Left kidney (tissue), 8 donors: ENCODE measurements around the gene A1BG. TPM values are rescaled to one million over a fixed set of nuclear protein-coding genes. Genes with fewer than 3 reads are reported as not detected.

Experiments
- DNase-seq: peaks from one replicate; pipeline ENCODE4 v3.0.0-alpha.2; 2013
- long read RNA-seq, 8 donors: transcript quantifications; one replicate each; lab custom pipeline, GENCODE V29; 2026
- polyA plus RNA-seq: library from polyadenylated mRNA; unstranded; fragments of 120-200 nt; gene quantifications from one replicate; pipeline ENCODE4 v1.2.1, GENCODE V29; 2013; ENCODE audit not compliant: insufficient read length

A1BG gene
- 0.57 TPM for polyA plus RNA-seq
- long read RNA-seq, donor 1, partial matches to known transcripts, result 0 of 2 reads
- long read RNA-seq, donor 1, other reads (novel, unspliced or antisense), result 0 of 2 reads
- long read RNA-seq, donor 2, partial matches to known transcripts, result 0 of 3 reads
- long read RNA-seq, donor 2, other reads (novel, unspliced or antisense), result 0 of 3 reads
- long read RNA-seq, donor 3, result 0 reads
- long read RNA-seq, donor 4, partial matches to known transcripts, result 0 of 1 reads
- long read RNA-seq, donor 4, other reads (novel, unspliced or antisense), result 0 of 1 reads
- long read RNA-seq, donor 5, partial matches to known transcripts, result 0 of 3 reads
- long read RNA-seq, donor 5, other reads (novel, unspliced or antisense), result 0 of 3 reads
- long read RNA-seq, donor 6, partial matches to known transcripts, result 0 of 4 reads
- long read RNA-seq, donor 6, other reads (novel, unspliced or antisense), result 0 of 4 reads
- long read RNA-seq, donor 7, partial matches to known transcripts, result 0 of 2 reads
- long read RNA-seq, donor 7, other reads (novel, unspliced or antisense), result 0 of 2 reads
- long read RNA-seq, donor 8, partial matches to known transcripts, result 0 of 1 reads
- long read RNA-seq, donor 8, other reads (novel, unspliced or antisense), result 0 of 1 reads

- DNase-seq, result no peak
These were observed at the start of gene A1BG for GRCh38 chr19:58352760-58353671. Gene A1BG, minus strand, starts transcription at chr19:58353492. Its CDS starts 55 bp downstream, at chr19:58353437.

- no peak for DNase-seq
These were observed 48.6 kb upstream of the A1BG start for GRCh38 chr19:58401840-58402421.

GRCh38 chr19:58400916-58401839, 47.9 kb upstream of the A1BG start:
- DNase-seq, result peak; percentile 99

- DNase-seq, result no peak
These were observed 47.1 kb upstream of the A1BG start for GRCh38 chr19:58400316-58400915.

GRCh38 chr19:58399903-58400302, 46.6 kb upstream of the A1BG start:
- DNase-seq, result no peak

- no peak for DNase-seq
These were observed 45.3 kb upstream of the A1BG start for GRCh38 chr19:58398545-58398944.

- DNase-seq, result no peak
These were observed 44.8 kb upstream of the A1BG start for GRCh38 chr19:58398087-58398486.

- no peak for DNase-seq
These were observed 44.3 kb upstream of the A1BG start for GRCh38 chr19:58397533-58398037.

GRCh38 chr19:58396691-58397532, 43.6 kb upstream of the A1BG start:
- DNase-seq, result no peak

GRCh38 chr19:58395979-58396627, 42.8 kb upstream of the A1BG start:
- DNase-seq, result no peak

GRCh38 chr19:58395220-58395978, 42.1 kb upstream of the A1BG start, which contains the start of gene RNF225:
Gene RNF225, plus strand, starts transcription at chr19:58395656. Its CDS starts 434 bp downstream, at chr19:58396090.
- DNase-seq, result no peak

GRCh38 chr19:58394821-58395219, 41.5 kb upstream of the A1BG start:
- no peak for DNase-seq

GRCh38 chr19:58393725-58394033, 40.4 kb upstream of the A1BG start:
- DNase-seq, result no peak

- DNase-seq, result no peak
These were observed 39.8 kb upstream of the A1BG start for GRCh38 chr19:58392945-58393724.

- no peak for DNase-seq
These were observed 34.9 kb upstream of the A1BG start for GRCh38 chr19:58388175-58388526.

- DNase-seq, result no peak
These were observed 34.3 kb upstream of the A1BG start for GRCh38 chr19:58387338-58388174.
